K562 (cell line): ENCODE measurements around the gene F12. TPM values are rescaled to one million over a fixed set of nuclear protein-coding genes. Genes with fewer than 3 reads are reported as not detected.

Experiments
- ATAC-seq: fragments of 200-7000 bp; cut with Tn5 transposase; 3 replicates; pipeline ENCODE4 v1.9.1; 2020; ENCODE audit warnings: moderate library complexity
- BruUV-seq: library from RNA; stranded (reverse); fragments of 400-500 nt; replicated peaks from 2 replicates; lab custom pipeline; 2021; lab: Mats Ljungman, UMichigan
- CTCF ChIA-PET: fragments of 300-600 bp; formaldehyde crosslinking; extraction: SDS; loops from one replicate; lab custom pipeline; 2021; ENCODE audit warnings: low intra/inter-chr PET ratio; lab: Yijun Ruan, JAX
- POLR2A ChIA-PET: fragments of 300-600, 350-650 bp; sonication (Branson Sonifier 250); formaldehyde crosslinking; extraction: SDS; loops from one replicate; lab custom pipeline; 2021; ENCODE audit warnings: antibody characterized with exemption, inconsistent platforms; lab: Yijun Ruan, JAX
- DNase-seq, 4 experiments: peaks; one replicate each; pipeline versions ENCODE4 v3.0.0 to v3.0.0-alpha.2; 2011 to 2018; ENCODE audit warnings: low spot score in 3 of 4, mixed read lengths in 3 of 4; ENCODE audit errors: extremely low read depth in 1 of 4
- FAIRE-seq: peaks from 2 replicates; lab custom pipeline; 2011; peaks lifted over from hg19 to GRCh38; lab: Jason Lieb, UNC
- H2AFZ ChIP-seq: 2 replicates; pipeline ENCODE4 v1.6.0; 2011; ENCODE audit warnings: low read depth, low read length, control low read depth, inconsistent platforms
- H3K27ac ChIP-seq: fragments of 200-600 bp; 3 replicates; pipeline ENCODE4 v1.8.0; 2011; ENCODE audit warnings: low read depth, mild to moderate bottlenecking, control low read depth, inconsistent platforms, low read length, moderate library complexity, mixed read lengths; ENCODE audit errors: extremely low read depth
- H3K27me3 ChIP-seq, 2 experiments: fragments of 300-600 bp in 1 of 2; 2 replicates in 1 of 2; 3 replicates in 1 of 2; pipeline versions ENCODE4 v1.6.0 to v1.8.0; 2011; ENCODE audit warnings: inconsistent platforms in 2 of 2, low read length in 2 of 2, mild to moderate bottlenecking in 1 of 2, mixed read lengths in 1 of 2, moderate library complexity in 1 of 2; ENCODE audit not compliant: control insufficient read depth in 2 of 2, insufficient read depth in 2 of 2
- H3K36me3 ChIP-seq: fragments of 300-600 bp; 3 replicates; pipeline ENCODE4 v1.8.0; 2011; ENCODE audit warnings: mild to moderate bottlenecking, low read length, inconsistent platforms; ENCODE audit not compliant: control insufficient read depth, insufficient read depth
- H3K4me1 ChIP-seq, 2 experiments: fragments of 200-600 bp in 1 of 2; replicated peaks in 1 of 2; 2 replicates in 1 of 2; 3 replicates in 1 of 2; pipeline versions ENCODE4 v1.5.1 to v1.8.0; 2011; ENCODE audit warnings: inconsistent platforms in 2 of 2, low read length in 2 of 2, mild to moderate bottlenecking in 1 of 2, mixed read lengths in 1 of 2, moderate library complexity in 1 of 2; ENCODE audit not compliant: control insufficient read depth in 2 of 2, insufficient read depth in 2 of 2
- H3K4me2 ChIP-seq: 2 replicates; pipeline ENCODE4 v1.6.1; 2011; ENCODE audit warnings: low read length, control low read depth, inconsistent platforms, mixed read lengths; ENCODE audit not compliant: insufficient read depth
- H3K4me3 ChIP-seq: fragments of 200-600 bp; sonication (generic), shearing (Covaris generic); 2 replicates; pipeline ENCODE4 v1.5.1; 2016; ENCODE audit warnings: control low read depth, inconsistent platforms
- H3K79me2 ChIP-seq: fragments of 200-600 bp; 3 replicates; pipeline ENCODE4 v1.8.0; 2011; ENCODE audit warnings: low read length, inconsistent platforms; ENCODE audit not compliant: control insufficient read depth, insufficient read depth
- H3K9ac ChIP-seq, 2 experiments: 2 replicates each; pipeline versions ENCODE4 v1.6.0 to v1.6.1; 2011; ENCODE audit warnings: low read depth in 2 of 2, low read length in 2 of 2, control low read depth in 1 of 2, inconsistent platforms in 1 of 2, mild to moderate bottlenecking in 1 of 2, mixed read lengths in 1 of 2; ENCODE audit not compliant: insufficient read depth in 1 of 2
- H3K9me1 ChIP-seq: one replicate; pipeline ENCODE4 v1.6.0; 2011; ENCODE audit warnings: inconsistent platforms, mild to moderate bottlenecking, low read length, moderate library complexity; ENCODE audit not compliant: control insufficient read depth, insufficient read depth
- H3K9me3 ChIP-seq: replicated peaks from 2 replicates; pipeline ENCODE4 v1.5.1; 2011; ENCODE audit warnings: low read depth, low read length, inconsistent platforms; ENCODE audit not compliant: control insufficient read depth, insufficient read depth
- H4K20me1 ChIP-seq: replicated peaks from 2 replicates; pipeline ENCODE4 v1.6.1; 2011; ENCODE audit warnings: low read length, inconsistent platforms, mixed read lengths; ENCODE audit not compliant: control insufficient read depth, insufficient read depth
- JUND ChIP-seq, 2 experiments: IDR thresholded peaks; 2 replicates in 1 of 2; 3 replicates in 1 of 2; pipeline ENCODE4 v1.6.1; 2011; ENCODE audit warnings: borderline replicate concordance in 2 of 2, low read depth in 2 of 2, low read length in 2 of 2, improper control_type of control experiment in 1 of 2, missing biosample characterization in 1 of 2, missing genetic modification characterization in 1 of 2, missing genetic modification reagents in 1 of 2
- POLR2A ChIP-seq: fragments of 450-650 bp; conservative IDR thresholded peaks from 2 replicates; pipeline ENCODE4 v1.6.1; 2016
- POLR2G ChIP-seq: fragments of 200-400 bp; formaldehyde crosslinking; IDR thresholded peaks from 2 replicates; pipeline ENCODE4 v1.6.1; 2017; ENCODE audit warnings: low read depth, mild to moderate bottlenecking, antibody characterized with exemption, low read length, moderate library complexity
- RBFOX2 ChIP-seq: fragments of 200-400 bp; formaldehyde crosslinking; IDR thresholded peaks from 2 replicates; pipeline ENCODE4 v1.6.1; 2017; ENCODE audit warnings: low read depth, mild to moderate bottlenecking, low read length, moderate library complexity
- ZNF445 ChIP-seq: fragments of 250-450 bp; sonication (Bioruptor Pico); IDR thresholded peaks from 2 replicates; pipeline ENCODE4 v1.4.0; 2020; ENCODE audit warnings: low read depth, mild to moderate bottlenecking, moderate library complexity
- ZNF707 ChIP-seq: fragments of 250-450 bp; sonication (Bioruptor Pico); conservative IDR thresholded peaks from 2 replicates; pipeline ENCODE4 v1.8.0; 2022; ENCODE audit warnings: inconsistent platforms, mild to moderate bottlenecking, moderate library complexity
- WGBS: fragments of 100-300 bp; shearing (Covaris generic); methylation state at CpG from one replicate; pipeline ENCODE4 v1.1.6; 2016; ENCODE audit warnings: low coverage, mixed read lengths; ENCODE audit not compliant: insufficient coverage; ENCODE audit errors: missing lambda C conversion rate; 5-methylcytosine and 5-hydroxymethylcytosine counted together
- in situ Hi-C: fragments of 300-500 bp; cut with MboI; formaldehyde crosslinking; loops from 4 replicates; pipeline ENCODE4 v1.15.0; 2018; ENCODE audit warnings: inconsistent platforms, mixed read lengths
- intact Hi-C: fragments of 100-400 bp; cut with micrococcal nuclease; formaldehyde crosslinking; loops from 2 replicates; pipeline ENCODE4 v1.14.2; 2022
- polyA plus RNA-seq, 8 experiments: library from polyadenylated mRNA; depleted of rRNA in 4 of 8; stranded (reverse) in 5 of 8; unstranded in 3 of 8; fragments of >200 nt; fragmentation: Nextera tagmentation in 2 of 8; fragmentation: Illumina TruSeq in 1 of 8; extraction: Ambion mirVana in 2 of 8; extraction: Trizol in 1 of 8; gene quantifications; 2 replicates each; pipeline versions ENCODE4 v1.2.1 to v1.2.3, GENCODE V29; 2011 to 2014; ENCODE audit warnings: inconsistent platforms in 1 of 8, missing spikeins in 1 of 8
- total RNA-seq, 7 experiments: library from RNA; depleted of rRNA in 6 of 7; stranded (reverse); fragments of >200 nt in 6 of 7; fragmentation: Illumina TruSeq in 2 of 7; extraction: Trizol in 2 of 7; gene quantifications; 2 replicates each; pipeline versions ENCODE4 v1.2.1 to v1.2.3, GENCODE V29; 2011 to 2021; ENCODE audit warnings: low replicate concordance in 1 of 7
- TF ChIP-seq, protein P1 (sequence below): sonication (generic); formaldehyde crosslinking; IDR thresholded peaks from 2 replicates; pipeline ENCODE4 v1.8.0; 2022; ENCODE audit warnings: mild to moderate bottlenecking, missing genetic modification reagents

F12 gene
- total and polyA plus RNA-seq, 9 of the 15 experiments (the other 6 are each of a cell fraction or from before 2014, with no cell fraction given) = 0.59 to 18.3 (median 3.6) TPM

GRCh38 chr5:177432143-177432838 lies 22.9 kb upstream of the F12 start:
- DNase-seq = no peak
- H3K4me2 ChIP-seq = no peak overlapping the region
- H3K9me1 ChIP-seq = no peaks in the 10 kb centered on the region
- H2AFZ ChIP-seq = no peak overlapping the region
- ChIA-PET POLR2A (interaction anchor here (0.5 to 10.8 kb wide), 3 partner anchors 12 to 123 kb away, joined by 3 to 210 read pairs (median 3); partner anchors contain the start of gene PRR7), CTCF (no interaction called here)
- intact Hi-C loops (no loop called here), in situ Hi-C loops (no loop called here)
- no peak for FAIRE-seq
- no TSS peak for BruUV-seq
- H4K20me1 ChIP-seq = peaks cover 22% of the 10 kb centered on the region; the same call in 1 of the 2 replicates
- WGBS = 90% methylated on average over 17 of the region's 18 CpGs
- no peak for ATAC-seq
- no peak overlapping the region for H3K4me3 ChIP-seq
- no peaks in the 10 kb centered on the region for H3K27me3 ChIP-seq
- peak; percentile 16; the same call in 1 of the 2 replicates for TF ChIP-seq POLR2G
- TF ChIP-seq POLR2A = 0 out of 2 replicates have a peak, but pooled peaks have one; percentile 2
- TF ChIP-seq JUND (IDR thresholded peaks at IDR 0.05; ENCODE audit: borderline replicate concordance, low read depth, low read length) = no peak
- no peak for TF ChIP-seq JUND (tag; IDR thresholded peaks at IDR 0.05; ENCODE audit: borderline replicate concordance, low read depth, low read length)
- TF ChIP-seq ZNF445 = no peak
- TF ChIP-seq ZNF707 (CRISPR knock-in tag) = no peak
- TF ChIP-seq RBFOX2 = peak; percentile 51
- TF ChIP-seq, protein P1, sequence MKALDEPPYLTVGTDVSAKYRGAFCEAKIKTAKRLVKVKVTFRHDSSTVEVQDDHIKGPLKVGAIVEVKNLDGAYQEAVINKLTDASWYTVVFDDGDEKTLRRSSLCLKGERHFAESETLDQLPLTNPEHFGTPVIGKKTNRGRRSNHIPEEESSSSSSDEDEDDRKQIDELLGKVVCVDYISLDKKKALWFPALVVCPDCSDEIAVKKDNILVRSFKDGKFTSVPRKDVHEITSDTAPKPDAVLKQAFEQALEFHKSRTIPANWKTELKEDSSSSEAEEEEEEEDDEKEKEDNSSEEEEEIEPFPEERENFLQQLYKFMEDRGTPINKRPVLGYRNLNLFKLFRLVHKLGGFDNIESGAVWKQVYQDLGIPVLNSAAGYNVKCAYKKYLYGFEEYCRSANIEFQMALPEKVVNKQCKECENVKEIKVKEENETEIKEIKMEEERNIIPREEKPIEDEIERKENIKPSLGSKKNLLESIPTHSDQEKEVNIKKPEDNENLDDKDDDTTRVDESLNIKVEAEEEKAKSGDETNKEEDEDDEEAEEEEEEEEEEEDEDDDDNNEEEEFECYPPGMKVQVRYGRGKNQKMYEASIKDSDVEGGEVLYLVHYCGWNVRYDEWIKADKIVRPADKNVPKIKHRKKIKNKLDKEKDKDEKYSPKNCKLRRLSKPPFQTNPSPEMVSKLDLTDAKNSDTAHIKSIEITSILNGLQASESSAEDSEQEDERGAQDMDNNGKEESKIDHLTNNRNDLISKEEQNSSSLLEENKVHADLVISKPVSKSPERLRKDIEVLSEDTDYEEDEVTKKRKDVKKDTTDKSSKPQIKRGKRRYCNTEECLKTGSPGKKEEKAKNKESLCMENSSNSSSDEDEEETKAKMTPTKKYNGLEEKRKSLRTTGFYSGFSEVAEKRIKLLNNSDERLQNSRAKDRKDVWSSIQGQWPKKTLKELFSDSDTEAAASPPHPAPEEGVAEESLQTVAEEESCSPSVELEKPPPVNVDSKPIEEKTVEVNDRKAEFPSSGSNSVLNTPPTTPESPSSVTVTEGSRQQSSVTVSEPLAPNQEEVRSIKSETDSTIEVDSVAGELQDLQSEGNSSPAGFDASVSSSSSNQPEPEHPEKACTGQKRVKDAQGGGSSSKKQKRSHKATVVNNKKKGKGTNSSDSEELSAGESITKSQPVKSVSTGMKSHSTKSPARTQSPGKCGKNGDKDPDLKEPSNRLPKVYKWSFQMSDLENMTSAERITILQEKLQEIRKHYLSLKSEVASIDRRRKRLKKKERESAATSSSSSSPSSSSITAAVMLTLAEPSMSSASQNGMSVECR (CRISPR knock-in tag) = peak; percentile 60
- no peaks in the 10 kb centered on the region for H3K9me3 ChIP-seq
- peaks cover 43% of the 10 kb centered on the region for H3K79me2 ChIP-seq
- peaks cover 97% of the 10 kb centered on the region; the same call in 2 of the 3 replicates for H3K36me3 ChIP-seq
- peaks cover 22 to 59% of the 10 kb centered on the region in 2 experiments for H3K4me1 ChIP-seq
- no peak overlapping the region; the same call in 2 of the 3 replicates for H3K27ac ChIP-seq
- H3K9ac ChIP-seq = peak overlapping the region in 1 of 2 experiments; percentile 3; a peak in 1 of 4 replicates
